ENCODE data around the gene TBX1.

DNA sequence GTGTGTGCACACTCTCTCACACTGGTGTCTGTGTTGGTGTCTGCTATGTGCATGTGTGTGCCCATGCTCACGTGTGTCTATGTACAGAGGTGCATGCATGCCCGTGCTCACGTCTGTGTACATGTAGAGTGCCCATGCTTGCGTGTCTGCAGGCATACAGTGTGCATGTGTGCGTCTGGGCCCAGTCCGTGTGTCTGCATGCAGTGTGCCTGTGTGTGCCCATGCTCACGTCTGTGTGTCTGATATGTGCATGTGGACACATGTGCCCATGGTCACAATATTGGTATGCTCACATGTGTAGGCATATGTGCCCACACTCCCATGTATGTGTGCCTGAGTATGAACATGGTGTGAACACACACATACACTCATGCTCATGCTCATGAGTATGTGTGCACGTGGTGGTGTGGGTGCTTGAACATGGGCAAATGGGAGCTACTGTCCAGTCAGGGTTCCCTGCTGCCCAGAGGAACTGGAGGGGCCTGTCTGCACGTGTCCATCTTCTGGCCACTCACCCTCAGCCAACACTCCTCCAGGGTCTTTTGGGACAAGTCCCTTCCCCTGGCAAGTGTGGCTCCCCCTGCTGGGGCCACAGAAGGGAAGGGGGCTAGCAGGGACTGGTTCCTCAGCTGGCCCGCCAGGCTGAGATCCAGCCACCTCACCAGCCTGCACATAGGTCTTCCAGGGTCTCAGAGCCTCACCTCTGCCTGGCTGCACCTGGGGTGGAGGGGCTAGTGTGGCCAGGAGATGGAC is 7.3 kb upstream of the TBX1 start:
- TF ChIP-seq, protein P1, sequence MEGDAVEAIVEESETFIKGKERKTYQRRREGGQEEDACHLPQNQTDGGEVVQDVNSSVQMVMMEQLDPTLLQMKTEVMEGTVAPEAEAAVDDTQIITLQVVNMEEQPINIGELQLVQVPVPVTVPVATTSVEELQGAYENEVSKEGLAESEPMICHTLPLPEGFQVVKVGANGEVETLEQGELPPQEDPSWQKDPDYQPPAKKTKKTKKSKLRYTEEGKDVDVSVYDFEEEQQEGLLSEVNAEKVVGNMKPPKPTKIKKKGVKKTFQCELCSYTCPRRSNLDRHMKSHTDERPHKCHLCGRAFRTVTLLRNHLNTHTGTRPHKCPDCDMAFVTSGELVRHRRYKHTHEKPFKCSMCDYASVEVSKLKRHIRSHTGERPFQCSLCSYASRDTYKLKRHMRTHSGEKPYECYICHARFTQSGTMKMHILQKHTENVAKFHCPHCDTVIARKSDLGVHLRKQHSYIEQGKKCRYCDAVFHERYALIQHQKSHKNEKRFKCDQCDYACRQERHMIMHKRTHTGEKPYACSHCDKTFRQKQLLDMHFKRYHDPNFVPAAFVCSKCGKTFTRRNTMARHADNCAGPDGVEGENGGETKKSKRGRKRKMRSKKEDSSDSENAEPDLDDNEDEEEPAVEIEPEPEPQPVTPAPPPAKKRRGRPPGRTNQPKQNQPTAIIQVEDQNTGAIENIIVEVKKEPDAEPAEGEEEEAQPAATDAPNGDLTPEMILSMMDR (conservative IDR thresholded peaks at IDR 0.05; ENCODE audit: low read length): peak; percentile 59
- TF ChIP-seq EZH2phosphoT487 (IDR thresholded peaks at IDR 0.05; ENCODE audit: borderline replicate concordance, low read depth, low read length): no peak
